Activated T-cell treated with anti-CD3 and anti-CD28 coated beads, Interleukin-2, amount 50 U/mL, for 1 hour (primary cell): Measurements from ENCODE around the gene UBE2G1.
"Not testable (repeated sequence)": the region's sequence is repeated elsewhere in the genome, so short reads cannot be mapped to it uniquely, and the experiment has no call there.

Experiments used
- DNase-seq: peaks from one replicate; pipeline ENCODE4 v3.0.0-alpha.2; 2020

Gene UBE2G1

DNA sequence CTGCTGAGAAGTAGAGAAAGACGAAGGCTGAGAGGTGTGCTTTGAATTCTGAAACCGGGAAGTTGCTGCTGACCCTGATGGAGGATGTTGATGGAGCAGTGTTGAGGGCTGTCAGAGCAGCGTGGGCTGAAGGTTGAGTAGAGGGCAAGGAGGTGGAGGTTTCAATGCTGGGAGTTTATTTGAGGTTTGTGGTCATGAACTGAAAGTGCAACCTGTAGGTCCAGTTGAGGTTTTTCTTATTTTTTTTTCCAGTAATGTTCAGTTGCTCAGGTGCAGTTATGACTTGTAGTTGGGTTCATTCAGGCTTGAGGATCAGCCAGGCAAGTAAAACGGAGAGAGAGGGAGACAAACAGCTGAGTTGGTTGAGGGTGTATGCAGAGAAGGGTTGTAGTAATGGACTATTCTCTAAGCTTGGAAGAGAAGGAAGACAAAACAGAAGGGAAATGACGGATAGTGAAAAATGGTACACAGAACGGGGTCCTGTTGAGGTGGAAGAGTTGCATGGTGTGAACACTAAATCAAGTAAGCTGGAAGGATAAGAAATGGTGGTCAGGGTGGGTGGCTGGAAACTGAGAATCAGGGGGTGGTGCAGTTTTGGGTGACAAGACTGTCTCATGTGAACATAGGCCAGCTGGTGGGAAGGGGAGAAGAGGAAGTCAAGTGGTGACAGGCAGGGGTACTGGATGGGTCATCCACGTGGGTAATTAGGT lies 8.7 kb upstream of the UBE2G1 start:
- no peak for DNase-seq

DNA sequence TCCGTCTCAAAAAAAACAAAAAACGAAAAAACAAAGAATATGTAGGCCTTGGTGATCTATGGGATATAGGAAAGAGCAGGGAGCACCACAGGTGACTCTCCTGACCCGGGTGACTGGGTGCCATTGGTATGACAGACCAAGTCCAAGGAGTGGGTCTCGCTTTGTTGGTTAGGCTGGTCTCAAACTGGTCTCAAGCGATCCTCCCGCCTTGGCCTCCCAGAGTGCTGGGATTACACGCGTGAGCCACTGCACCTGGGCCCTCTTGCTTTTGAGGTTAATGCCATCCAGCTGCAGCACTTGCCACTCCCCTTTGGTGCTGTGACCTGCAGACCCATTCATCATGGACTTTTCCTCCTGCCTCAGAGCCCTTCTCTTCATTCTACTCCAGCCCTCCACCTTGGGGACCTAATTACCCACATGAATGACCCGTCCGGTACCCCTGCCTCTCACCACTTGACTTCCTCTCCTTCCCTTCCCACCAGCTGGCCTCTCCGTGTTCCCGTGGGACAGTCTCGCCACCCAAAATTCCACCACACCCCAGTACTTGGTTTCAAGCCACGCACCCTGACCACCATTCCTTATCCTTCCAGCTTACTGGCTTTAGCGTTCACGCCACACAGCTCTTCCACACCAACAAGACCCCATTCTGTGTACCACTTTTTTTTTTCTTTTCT lies 3.2 kb upstream of the UBE2G1 start:
- DNase-seq: no peak

DNA sequence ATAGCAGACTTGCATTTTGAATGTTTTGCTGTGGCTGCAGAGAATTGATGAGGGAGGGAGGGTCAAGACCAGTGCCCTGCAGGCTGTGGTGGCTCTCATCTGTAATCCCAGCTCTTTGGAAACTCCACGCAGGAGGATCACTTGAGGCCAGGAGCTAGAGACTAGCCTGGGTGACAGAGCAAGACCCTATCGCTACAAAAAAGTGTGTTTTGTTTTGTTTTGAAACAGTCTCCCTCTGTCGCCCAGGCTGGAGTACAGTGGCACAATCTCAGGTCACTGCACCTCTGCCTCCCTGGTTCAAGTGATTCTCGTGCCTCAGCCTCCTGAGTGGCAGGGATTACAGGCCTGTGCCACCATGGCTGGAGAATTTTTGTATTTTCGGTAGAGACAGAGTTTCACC lies 1.9 kb upstream of the UBE2G1 start:
- no peak for DNase-seq

DNA sequence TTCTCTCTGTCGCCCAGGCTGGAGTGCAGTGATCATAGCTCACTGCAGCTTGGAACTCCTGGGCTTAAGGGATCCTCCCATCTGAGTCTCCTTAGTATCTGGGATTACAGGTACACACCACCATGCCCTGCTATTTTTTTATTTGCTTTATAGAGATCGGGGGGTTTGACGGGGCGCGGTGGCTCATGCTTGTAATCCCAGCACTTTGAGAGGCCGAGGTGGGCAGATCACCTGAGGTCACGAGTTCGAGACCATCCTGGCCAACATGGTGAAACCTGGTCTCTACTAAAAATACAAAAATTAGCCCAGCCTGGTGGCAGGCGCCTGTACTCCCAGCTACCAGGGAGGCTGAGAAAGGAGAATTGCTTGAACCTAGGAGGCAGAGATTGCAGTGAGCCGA lies 702 bp upstream of the UBE2G1 start:
- not testable (repeated sequence) for DNase-seq

DNA sequence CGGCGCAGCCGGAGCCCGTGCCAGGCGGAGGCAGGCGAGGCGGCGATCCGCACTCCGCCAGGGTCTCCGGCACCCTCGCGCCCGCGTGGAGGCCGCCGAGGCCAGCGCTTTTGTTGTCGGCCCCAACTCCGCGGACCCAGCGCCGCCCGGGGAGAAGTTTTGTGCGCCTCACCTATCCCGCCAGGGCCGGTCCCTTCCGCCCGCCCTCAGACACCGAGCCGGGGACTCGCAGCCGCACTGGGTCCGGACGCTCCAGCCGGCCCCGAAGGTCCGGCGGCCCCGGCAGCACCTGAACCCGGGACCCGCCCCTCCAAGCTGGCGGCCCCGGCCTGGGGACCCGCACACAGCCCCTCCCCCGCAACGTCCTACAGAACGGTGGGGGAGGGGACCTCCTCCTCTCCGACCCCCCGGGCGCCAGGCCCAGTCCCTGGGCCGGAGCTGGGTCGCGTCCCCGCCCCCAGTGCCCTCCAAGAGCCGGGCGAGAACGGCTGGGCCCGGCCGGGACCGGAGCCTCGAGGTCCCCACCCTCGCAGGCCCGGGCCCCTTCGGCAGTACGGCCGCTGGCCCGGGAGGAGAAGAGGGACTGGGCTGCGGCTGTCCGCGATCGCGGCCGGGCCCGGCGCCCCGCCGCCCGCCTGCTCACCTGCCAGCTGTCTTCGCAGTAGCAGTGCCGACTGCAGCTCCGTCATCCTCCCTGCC lies 698 bp downstream of the UBE2G1 start:
- no peak for DNase-seq

DNA sequence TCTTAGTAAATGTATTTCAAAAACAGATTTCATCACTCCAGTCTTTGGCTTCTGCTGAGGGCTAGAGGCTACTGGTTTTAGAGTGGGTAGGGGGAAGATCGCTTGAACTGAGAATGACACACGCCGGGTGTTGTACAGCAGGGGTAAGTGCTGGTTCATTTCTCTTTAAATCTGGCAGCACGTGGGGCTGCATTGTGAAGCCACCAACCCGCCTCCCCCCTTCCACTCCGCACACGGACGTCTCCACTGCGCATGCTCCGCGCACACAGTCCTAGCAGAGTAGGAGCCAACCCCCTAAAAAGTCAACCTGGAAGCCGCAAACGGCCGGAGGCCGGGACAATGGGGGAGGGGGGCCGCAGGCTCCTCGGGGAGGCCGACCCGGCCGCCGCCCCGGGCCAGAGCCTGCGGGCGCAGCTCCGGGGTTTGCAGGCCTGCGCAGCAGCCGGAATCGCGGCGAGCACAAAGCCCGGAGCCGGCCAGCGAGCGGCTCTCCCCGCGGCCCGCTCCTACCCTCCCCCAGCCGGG lies 1.3 kb downstream of the UBE2G1 start:
- DNase-seq: peak; percentile 86

DNA sequence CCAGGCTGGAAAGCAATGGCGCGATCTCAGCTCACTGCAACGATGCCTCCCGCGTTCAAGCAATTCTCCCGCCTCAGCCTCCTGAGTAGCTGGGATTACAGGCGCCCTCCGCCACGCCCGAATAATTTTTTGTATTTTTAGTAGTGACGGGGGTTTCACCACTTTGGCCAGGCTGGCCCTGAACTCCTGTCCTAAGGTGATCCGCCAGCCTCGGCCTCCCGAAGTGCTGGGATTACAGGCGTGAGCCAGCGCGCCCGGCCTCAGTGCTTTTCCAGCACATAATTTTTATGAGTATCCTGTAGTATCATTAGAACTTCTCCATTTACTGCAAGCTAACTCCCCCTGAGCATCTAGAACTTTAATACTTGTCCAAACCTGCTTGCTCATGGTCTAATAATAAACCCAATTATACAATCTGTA lies 1.8 kb downstream of the UBE2G1 start:
- no peak for DNase-seq

DNA sequence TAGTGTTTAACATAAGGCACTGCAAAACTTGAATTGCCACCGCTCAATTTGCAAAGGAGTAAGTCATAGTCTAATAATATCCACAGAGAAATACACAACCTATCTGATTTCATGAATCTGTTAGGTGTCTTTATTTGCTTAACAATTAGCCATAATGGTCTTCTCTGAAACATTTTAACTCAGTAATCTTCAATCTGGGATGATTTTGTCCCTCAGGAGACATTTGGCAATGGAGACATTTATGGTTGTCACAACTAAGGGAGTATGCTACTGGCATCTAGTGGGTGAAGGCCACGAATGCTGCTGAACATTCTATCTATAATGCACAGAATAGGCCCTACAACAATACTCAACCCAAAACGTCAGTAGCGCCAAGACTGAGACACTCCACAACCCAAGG lies 4.3 kb downstream of the UBE2G1 start:
- no peak for DNase-seq

DNA sequence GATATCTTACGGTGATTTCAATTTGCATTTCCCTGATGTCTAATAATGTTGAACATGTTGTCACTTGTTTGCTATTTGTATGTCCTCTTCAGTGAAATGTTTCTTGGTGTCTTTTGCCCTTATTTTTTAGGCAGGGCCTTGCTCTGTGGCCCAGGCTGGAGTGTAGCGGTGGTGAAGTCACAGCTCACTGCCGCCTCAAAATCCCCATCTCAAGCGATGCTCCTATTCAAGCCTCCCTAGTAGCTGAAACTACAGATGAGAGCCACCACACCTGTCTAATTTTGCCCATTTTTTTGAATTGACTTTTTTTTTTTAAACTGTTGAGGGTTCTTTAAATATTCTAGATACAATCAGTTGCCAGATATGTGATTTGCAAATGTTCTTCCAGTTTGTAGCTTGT lies 8.3 kb downstream of the UBE2G1 start:
- no peak for DNase-seq

DNA sequence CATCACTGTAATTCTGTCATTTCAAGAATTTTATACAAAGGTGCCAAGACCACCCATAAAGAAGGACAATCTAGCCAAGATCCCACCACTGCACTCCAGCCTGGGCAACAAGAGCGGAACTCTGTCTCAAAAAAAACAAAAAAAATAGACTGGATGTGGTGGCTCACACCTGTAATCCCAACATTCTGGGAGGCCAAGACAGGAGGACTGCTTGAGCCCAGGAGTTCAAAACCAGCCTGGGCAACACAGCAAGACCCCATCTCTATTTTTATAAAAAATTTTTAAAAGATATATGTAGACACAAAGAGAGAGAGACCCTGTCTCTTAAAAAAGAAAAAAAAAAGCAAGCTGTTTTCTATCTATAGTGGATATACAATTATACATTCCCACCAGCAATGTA lies 8.8 kb downstream of the UBE2G1 start:
- no peak for DNase-seq

DNA sequence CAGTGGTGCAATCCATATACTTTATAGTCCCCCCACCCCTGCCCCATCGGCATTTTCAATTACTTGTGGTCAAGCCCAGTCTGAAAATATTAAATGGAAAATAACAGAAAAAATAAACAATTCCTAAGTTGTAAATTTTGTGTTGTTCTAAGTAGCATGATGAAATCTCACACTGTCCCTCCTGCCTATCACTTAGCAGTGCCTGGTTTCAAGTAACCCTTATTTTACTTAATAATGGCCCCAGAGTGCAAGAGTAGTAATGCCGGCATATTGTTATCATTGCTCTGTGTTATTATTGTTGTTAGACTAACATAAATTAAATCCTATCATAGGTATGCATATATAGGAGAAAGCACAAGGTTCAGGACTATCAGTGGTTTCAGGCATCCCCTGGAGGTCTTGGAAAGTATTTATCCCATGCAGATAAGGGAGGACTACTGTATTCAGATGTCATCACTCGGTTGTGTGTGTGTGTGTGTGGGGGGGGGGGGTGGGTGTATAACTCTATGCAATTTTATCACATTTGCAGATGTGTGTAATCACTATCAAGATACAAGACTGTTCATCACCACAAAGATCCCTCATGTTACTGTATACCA lies 9.3 kb downstream of the UBE2G1 start:
- DNase-seq: no peak

DNA sequence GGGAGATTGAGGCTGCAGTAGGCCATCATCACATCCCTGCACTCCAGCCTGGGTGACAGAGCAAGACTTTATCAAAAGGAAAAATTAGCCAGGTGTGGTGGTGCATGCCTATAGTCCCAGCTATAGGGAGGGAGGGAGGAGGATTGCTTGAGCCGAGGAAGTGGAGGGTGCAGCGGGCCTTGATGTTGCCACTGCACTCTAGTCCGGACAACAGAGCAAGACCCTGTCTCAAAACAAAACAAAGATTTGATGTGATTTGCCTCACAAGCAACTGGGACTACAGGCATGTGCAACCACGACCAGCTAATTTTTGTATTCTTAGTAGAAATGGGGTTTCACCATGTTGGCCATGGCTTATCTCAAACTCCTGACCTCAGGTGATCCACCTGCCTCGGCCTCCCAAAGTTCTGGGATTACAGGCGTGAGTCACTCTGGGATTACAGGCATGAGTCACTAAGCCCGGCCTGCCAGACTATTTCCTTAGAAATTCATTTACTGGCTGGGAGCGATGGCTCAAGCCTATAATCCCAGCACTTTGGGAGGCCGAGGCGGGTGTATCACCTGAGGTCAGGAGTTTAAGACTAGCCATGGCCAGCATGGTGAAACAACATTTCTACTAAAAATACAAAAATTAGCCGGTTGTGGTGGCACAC lies 11.5 kb downstream of the UBE2G1 start:
- DNase-seq: no peak

DNA sequence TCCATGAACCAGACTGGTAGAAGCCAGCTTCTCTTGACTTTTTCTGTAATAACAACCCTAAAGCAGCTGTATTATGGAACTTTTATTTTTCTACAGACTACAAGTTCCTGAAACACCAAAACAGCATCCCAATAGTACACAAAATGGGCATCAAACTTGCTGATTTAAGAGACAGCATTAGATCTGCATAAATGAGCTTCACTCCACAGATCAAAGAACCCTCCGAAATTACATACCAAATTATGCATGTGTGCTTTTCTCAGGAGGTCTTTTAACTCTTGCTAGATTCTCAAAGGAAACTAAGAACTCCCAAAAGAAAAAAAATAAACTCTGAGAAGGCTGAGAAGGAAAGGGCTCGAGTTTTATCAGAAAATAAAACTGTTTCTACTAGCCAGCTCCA lies 12.3 kb downstream of the UBE2G1 start:
- DNase-seq: no peak

DNA sequence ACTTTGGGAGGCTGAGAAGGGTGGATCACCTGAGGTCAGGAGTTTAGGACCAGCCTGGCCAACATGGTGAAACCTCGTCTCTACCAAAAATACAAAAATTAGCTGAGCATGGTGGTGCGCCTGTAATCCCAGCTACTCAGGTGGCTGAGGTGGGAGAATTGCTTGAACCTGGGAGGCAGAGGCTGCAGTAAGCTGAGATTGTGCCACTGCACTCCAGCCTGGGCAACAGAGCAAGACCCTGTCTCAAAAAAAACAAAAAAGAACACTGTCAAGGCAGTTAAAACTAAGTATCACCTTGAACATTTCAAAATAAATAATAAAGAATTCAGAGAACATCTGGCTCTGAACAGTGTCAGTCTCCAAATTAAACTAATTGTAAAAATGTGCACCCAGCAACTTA lies 16.3 kb downstream of the UBE2G1 start:
- not testable (repeated sequence) for DNase-seq

DNA sequence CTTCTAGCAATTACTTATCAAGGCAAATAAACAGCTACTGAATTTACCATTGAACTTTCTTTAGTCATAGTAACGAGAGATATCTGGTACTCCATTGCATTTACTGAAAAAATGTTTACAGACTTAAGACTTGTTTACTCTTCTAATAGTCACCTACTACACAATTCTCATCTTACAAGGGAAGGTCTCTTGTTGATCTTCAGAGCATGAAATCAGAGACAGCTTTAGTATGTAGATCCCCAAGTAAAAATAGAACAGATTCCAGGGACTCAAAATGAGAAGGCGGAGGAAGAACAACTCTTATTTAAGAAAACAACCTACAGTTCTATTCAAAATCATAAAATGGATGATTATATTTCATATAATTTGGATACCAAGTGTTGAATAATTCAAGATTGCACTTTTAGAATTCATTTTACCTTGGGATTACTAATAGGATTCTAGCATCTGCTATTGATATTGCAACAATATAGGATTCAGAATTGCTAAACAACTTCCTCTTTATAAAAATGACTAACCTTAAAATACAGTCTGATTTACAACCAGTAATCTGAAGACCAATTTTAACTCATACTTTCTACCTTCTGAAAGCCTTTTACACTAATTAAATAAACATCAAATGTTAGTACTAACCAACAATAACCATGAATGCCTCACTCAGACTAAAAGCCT lies 20.8 kb downstream of the UBE2G1 start:
- DNase-seq: no peak

DNA sequence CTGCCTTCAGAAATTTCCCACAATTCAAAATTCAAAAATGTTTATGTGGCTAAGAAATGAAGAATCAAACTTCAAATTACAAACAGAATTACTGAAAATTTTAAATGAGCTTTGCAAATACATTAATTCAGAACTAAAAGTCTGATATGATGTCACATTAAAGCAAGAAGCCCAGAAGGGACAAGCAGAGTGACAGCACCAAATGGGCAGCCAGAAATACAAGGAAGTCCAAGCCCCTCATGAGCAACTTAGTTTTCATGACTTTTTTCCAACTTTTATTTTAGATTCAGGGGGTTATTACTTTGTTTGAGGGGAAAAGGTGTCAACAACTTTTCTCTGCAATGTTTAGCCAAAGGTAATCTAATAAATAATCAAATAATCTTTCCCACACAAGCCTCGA lies 21.5 kb downstream of the UBE2G1 start:
- DNase-seq: no peak

DNA sequence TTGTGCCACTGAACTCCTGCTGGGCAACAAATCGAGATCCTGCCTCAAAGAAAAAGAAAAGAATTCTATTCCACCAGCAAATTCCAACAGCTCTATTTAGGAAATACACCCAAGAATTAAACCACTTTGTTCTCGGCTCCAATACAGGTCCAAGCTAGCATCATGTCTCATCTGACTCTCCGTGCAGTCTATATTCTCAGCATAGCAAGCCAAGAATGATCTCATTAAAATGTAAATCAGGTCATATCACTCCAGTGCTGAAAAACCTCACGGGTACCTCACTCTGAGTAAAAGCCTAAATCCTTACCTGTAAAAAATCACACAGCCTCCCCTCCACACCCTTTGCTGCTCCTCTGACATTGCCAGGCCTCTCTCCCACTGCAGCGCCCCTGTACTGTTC lies 23.9 kb downstream of the UBE2G1 start:
- DNase-seq: no peak

DNA sequence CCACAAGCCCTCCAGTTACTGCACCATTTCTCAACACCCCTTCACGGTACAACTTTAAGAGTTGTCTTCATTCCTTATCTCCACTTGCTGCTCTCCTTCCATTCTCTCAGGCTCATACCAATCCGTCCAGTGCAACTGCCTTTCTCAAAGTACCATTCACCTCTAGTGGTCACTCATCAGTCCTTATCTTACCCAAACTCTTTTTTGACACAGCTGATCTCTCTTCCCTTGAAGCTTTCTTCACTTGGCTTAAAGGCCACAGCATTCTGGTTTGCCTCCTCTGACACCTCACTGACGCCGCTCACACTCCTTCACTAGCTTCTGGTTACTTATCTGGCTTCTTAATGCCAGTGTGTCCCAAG lies 24.9 kb downstream of the UBE2G1 start:
- DNase-seq: no peak

DNA sequence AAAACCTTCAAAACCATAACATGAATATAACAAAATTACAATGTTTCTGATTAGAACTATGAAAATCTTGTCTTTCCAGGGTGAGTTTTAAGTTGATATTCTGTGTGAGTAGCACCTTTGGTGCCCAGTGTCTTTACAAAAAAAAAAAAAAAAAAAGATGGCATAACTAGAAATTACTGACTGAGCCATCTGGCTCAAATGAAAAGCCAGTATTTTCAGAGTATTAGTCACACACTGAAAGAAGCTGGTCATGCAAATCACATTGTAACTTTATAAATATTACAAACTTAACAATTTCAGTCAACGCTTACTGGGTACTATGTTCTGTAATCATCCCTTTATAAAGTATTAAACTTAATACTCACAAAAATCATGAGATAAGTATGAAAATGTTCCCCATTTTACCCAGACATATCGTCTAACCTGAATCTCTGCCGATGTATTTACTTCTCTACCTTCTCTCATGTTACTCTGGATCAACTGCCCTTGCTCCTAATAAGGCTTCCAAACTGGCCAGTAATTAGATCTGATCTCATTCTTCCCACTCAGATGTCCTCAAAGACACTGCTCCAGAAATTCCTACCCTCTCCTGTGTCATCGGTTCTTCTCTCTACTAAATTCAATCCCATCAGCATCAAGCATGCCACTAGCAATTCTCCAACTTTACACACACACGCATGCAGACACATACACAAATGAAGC lies 25.4 kb downstream of the UBE2G1 start:
- DNase-seq: no peak

DNA sequence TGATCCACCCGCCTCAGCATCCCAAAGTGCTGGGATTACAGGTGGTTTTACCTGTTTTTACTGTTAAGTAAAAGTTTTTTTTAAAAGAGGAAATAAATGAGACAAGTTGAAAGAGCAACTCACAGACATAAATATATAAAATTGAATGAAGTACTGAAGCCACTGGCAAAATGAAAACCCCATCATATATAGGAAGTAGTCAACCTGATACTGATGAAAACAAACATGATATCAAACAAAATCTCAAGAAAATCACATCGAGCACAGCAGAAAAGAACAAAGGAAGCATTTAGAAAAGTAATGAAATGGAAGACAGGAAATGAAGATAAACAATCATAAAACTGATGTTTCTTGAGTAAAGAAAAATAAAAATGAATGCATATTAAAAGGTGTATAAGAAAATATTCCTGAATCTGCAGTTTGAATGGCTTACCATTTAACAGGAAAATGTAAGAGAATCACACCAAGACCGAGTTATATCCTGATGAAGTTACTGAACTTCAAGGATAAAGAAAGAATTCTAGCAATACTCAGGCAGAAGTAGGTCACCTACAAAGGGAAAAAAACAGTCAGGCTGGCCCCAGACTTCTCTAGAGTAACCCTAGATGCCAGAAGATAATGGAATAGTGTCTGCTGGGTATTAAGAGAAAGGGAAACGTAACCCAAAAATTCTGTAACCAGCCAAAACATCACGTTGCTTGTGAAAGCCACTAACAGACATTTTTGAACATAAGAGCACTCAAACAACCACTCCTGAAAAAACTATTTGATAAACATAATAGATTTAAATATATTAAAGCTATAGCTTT lies 31.5 kb downstream of the UBE2G1 start:
- no peak for DNase-seq

DNA sequence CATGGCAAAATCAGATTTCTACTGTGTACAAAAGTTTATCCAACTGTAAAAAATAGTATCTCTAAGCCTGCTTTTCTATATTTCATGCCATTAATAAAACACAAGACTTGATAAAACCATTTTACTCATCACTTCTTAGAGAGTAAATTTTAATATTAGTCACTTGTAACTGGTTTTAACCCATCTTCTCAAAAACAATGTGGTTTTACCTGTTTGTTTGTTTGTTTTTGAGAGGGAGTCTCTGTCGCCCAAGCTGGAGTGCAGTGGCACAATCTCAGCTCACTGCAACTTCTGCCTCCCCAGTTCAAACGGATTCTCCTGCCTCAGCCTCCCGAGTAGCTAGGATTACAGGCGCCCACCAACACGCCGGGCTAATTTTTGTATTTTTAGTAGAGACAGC lies 32.1 kb downstream of the UBE2G1 start:
- DNase-seq: no peak
